Smooth muscle cell of the brain vasculature (primary cell): Measurements from ENCODE around the gene SPTLC3.
A peak's percentile ranks its signal among the peaks of the same experiment; 100 is the strongest.

Experiments used
- DNase-seq: peaks from one replicate; pipeline ENCODE4 v3.0.0-alpha.2; 2012; ENCODE audit warnings: low read depth, low spot score

Gene SPTLC3

DNA sequence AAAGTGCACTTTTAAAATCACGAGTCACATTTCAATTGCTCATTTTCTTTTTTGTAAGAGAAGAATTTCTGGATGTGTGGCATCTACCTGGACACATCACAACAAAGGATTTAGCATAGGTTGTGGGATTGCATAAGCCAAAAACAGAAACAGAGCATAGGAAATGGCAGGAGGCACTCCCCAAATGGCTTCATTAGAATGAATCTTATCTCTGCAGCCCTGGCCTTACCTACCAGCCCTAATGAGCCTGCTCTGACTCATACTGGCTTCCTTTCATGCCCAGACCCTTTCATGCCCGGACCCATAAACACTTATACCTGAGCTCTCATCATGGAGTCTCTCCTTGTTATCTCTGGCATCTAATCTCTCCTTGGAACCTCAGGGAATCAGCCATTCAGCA, 23.9 kb upstream of the SPTLC3 start:
- DNase-seq: no peak

DNA sequence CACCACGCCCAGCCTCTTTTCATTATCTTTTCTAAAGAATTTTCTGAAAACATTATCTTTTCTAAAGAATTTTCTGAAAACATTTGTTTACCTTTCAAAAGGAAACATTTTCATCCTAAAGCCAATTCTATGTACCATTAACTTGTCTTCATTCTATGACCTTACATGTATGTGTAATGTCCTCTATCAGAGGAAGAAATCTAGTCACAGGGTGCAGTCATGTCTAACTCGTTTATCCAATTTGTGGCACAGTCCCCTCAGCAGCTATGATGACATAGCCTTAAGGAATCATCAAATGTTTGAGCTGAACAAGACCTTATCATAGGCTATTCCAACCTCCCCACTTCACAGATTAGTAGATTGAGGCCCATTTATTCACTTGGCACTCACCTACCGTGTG, 21.5 kb upstream of the SPTLC3 start:
- no peak for DNase-seq

DNA sequence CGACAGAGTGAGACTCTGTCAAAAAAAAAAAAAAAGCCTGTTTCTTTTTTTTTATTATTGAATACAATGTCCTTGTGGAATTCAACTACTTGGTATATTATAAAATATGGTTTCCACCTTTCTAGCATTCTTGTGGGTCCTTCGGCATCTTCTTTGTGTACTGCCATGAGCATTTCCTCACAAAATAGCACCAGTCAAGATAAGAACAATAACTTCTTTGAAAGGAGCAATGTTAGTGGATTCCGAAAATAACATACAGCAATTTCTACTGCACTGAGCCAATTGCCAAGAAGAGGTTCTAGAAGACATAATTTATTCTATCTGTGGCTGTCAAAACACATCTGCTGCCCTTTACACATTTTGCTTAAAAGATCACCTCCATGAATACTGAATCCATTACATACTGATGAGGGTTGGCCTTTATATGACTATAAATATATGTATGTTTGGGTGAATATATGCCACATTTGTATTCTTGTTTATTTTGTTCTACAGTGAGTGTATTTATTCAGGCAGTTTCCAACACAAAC, 19.1 kb upstream of the SPTLC3 start:
- no peak for DNase-seq

DNA sequence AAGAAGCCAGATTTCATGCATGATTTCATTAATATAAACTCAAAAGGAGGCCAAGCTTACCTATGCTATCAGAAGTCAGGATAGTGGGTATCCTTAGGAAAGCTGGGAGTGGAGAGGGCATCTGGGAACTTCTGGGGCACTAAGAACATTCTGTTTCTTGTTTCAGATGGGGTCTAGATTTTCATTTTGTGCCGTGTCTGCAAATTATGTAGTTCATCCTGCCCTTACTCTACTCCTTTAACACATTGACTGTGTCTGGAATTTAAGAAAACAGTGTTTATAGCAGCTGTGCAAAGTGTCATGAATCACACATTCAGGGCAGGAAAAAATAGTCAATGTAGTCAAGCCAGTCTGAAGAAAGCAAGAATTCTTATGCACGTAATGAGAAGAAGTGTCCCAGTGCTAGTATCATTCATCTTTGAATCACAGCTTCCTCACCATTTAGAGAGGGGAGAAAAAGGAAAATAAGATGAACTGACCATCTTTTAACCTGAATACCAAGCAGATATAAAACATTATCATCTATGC, 11.6 kb upstream of the SPTLC3 start:
- DNase-seq: no peak

DNA sequence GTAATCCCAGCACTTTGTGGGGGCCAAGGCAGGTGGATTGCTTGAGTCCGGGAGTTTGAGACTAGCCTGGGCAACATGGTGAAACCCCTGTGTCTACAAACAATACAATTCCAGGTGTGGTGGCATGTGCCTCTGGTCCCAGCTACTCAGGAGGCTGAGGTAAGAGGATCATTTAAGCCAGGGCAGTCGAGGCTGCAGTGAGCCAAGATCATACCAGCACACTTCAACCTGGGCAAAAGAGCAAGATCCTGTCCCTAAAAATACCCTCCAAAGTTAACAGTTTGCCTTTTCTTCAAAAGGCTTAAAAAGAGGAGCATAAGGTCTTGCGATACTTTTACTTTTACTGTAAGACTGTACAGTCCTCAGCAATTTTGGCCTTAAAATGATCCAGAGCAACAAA, 10.7 kb upstream of the SPTLC3 start:
- DNase-seq: no peak

DNA sequence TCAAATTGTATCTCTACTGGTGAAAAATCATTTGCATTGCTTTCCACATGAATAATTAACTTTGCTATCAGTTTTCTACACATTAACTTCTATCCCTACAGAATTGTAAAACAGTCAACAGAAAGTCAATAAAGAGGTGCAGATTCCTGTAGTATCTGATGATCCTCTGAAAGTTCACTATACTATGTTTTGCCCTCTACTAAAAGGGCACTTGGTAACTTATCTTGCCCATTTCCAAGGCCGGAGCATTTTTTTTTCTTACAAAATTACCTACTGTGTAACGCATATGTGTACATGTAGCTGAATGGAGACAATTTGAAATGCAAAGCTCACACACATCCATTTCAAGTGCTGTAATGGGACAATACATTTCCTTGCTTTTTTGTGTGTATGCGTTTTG, 9.6 kb upstream of the SPTLC3 start:
- no peak for DNase-seq

DNA sequence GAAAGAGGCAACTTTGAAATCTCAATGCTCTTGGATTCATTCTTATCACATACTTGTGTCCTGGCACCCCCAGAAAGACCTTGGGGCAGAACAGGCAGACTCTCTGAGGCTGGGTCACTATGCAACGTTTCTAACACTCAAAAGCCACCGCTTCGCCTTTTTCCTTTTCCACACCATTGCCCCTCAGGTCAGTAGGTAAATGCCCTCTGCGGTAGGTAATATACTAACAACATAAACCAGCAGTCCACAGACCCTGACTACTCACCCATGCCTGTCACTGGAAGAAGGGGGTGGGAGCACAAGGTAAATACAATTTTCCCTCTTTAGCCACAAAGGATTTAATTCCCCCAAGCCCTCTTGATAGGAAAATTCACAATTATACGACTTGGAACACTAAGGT, 6.5 kb upstream of the SPTLC3 start:
- no peak for DNase-seq

DNA sequence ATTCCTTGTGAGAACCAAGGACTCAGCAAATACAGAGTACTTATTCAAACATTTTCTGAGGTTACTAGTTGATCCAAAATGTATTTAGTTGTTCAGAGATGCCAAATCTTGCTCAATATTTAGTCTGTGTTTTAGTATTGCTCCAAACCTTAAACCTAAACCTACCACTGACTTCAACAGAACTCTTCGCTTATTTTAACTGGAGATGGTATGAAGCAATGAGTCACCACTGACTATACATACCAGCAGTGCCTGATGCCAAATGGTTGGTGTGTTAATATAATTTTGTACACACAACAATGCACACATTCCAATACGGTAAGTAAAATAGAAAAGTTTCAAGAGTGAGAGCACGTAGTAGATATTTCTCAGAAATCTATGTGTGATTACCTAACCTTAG, 1.9 kb upstream of the SPTLC3 start:
- no peak for DNase-seq

DNA sequence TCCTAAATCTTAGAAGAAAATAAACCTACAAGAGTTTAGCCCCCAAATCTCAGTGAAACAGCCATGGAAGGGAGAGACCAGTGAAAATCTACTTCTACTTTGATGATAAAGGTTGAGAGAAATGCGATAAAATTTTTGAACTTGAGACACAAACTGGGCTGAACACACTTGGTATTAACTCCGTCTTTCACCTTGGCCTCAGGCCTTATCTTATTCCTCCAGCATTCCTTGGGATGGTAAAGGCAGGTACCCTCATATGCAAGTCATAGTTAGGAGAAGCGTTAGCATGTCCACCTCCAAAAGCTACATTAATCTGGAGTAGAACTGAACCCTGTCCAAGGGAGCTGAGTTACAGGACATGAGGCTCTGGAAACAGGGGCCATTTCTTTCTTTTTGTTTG, 1.2 kb upstream of the SPTLC3 start:
- no peak for DNase-seq

DNA sequence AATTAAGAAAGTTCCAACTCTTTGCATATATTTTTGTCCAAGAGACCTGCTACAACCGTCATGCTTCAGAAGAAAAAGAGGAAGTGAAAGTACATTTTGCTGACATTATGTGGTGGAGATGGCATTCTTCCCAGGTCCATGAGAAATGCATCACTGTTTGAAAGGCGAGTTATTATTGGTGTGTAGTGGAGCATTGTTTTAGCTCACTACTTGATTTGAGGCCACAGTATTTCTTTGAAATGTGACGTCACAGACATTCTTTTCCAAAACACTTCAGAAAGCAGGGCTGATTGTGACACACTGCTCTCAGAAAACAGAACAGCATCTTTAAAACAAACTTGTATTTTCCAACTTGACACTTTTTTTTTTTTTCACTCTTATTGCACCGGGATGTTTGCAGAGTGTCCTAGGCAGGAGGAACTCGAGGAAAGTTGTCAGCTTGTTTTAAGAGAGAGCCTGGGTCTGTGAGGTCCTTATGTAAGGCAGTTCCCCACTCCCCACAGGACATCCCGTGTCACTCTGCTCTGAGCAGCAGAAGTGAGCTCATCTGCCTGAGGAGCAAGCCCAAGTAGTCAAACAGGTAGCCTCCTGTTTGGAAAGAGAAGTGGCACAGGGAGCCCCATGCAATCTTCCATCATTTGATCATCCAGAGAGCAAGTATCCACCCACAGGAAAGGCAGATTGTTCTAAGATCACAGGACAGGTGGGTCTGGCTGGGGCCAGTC, 1.1 kb downstream of the SPTLC3 start:
- DNase-seq: peak; percentile 57

DNA sequence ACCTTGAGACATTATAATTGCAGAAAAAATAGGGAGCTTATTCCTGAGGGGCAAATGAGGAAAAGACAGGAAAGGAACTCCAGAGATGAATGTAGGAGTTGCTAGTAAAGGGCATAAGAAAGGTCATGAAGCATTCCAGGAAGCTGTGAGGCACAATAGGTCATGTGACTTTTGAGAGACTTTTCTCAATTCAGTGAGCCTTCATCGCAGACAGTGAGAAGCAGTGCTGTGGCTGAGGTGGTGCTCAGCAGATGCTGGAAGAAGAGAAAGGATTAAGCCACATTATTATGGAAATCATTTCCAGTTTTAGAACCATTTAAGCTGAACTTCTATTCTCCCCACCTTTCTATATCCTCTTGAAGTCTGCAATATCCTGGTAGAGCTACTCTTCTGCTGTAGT, 4.1 kb downstream of the SPTLC3 start:
- DNase-seq: no peak

DNA sequence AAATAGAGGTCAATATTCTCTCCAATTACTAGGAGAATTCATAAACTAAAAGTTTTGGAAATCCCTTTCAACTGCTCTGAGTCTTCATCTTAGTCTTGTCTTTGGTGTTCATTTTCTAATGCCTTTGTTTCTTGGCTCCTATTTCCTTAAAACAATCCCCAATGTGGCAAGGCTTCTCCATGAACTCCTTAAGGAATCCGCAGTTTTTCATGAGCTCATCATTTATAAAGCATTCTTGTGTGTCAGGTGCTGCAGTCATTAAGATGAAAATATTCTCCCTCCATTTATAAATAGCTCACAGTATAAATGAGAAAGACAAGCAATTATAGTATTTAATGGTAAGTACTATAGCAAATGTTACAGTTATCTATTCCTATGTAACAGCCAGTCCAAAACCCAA, 4.6 kb downstream of the SPTLC3 start:
- DNase-seq: no peak

DNA sequence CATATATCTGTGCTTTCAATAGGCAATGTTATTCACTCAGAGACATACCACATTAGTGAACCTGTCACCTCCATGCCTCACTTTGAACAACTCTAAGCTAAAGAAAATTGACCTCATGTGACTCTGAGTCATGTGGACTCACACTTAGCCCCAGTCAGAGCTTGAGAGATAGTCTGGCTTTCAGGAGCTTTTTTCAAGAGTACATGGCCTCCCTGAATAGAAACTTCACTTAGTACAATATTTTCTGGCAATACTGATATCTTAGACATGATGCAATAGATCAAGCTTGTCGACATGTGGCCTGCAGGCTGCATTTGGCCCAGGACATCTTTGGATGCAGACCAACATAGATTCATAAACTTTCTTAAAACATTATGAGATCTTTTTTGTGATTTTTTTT, 8.5 kb downstream of the SPTLC3 start:
- no peak for DNase-seq

DNA sequence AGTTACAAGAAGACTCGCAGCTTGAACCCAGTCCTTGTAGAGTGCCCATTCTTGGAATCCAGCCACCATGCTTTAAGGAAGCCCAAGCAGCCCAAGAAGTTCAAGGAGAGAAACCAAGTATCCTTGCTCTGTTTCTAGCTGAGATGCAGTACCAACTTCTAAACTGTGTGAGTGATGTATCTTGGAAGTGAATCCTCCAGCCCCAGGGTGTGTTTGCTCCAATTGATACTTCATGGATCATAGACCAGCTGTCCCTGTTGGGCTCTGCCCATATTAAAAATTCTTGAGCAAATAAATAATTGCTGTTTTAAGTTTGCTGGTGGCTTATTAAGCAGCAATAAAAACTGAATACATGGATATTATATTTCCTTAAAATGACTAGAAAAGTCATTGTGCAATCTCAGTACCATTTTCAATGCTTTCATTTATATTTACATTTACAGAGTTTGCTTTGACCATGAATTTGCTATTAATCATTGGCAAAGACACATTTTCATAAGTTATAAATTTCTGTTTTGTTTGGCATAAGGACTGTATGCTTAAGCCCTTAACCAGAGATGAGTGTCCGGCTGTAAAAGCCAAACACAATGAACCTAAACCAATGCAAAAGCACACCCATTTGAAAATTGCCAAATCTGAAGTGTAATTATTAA, 9.2 kb downstream of the SPTLC3 start:
- DNase-seq: no peak

DNA sequence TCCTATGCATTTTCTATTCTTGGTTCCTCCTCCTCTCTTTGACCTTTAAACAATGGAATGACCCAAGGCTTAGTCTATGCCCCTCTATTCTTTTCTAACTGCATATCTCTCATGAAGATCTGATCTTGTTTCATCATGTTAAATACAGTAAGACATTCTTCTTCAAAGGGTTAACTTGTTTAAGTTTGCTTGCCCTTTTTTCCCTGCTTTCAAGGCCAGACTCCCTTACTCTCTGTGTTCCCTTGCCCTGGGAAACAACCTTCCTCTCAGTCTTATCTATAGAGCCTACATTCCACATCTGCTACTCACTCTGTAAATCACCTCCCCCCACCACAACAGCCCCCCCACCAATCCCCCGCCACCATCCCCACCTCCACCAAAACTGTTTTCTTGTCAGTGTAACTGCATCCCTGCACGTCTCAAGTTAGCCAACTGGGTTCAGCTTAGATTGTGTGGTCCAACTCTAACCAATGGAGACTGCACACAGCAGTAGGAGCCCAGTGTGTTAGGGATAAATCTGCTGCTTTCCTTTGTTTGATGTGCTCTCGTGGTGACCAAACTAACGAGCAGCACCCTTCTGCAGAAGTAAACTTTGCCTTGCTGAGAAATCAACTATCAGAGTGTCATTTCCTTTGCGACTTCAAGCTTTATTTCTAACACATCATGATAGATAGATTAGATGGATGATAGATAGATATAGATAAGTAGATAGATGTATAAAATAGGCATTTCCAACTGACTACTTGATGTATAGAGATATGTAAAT, 12.6 kb downstream of the SPTLC3 start:
- DNase-seq: no peak

DNA sequence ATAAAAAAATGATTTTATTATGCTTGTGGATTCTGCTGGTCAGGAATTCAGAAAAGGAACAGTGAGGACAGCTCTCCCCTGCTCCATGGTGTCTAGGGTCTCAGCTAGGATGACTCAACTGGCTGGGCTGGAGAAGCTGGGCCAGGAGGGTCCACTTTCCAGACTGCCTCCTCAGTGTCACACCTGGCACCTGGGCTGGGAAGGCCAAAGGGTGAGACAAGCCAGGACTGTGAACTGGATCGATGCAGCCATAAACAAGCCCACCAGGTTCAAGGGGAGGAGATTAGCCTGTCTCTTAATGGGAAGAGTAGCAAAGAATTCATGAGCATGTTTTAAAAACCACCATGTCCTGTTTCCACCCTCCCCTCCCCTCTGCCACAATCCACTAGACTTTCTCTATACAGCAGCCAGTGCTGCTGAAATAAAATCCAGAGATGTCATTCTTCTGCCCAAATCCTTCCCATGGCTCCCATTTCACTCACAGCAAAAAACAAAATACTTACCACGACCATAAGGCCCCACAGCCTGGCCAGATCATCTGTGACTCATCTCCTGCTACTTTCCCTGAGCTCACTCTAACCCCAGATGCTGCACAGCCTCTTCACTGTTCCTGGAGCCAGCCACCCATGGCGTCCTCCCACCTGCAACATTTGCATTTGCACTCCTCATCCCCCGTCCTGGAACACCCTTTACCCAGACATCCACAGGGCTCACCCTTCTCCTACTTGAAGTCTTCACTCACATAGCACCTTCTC, 13.8 kb downstream of the SPTLC3 start:
- DNase-seq: no peak

DNA sequence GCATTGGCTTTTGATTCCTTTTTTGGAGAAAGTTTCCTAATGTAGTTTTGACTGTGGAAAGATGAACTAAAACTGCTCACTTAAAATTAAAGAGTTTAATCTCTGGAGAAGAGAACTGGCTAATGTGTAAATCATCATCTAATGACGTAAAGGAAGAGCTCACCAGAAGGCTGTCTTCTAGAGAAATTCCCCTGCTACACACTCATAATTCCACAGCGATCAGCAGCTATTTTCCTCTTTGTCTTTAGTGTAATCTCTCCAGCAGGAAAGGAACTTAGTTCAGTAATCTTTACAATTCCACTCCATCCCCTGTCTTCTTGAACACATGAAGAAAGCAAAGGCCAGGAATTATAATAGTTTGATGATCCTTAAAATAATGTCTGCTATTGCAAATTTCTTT, 15.8 kb downstream of the SPTLC3 start:
- no peak for DNase-seq

DNA sequence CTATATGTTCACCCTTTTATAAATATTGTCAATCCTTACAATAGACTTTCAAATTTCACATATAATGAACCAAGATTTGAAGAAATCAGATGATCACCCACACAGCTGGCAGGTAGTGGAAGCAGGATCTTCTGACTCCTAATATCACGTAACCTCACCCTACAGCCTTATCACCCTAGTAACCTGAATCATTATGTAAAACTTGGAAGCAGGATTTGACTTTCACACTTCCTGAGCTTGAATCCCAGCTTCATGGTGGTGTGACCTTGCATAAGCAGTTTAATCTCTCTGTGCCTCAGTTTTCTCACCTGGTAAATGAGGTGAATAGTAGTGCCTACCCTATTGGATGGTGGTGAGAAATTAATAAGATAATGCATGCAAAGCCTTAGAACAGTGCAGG, 16.4 kb downstream of the SPTLC3 start:
- DNase-seq: no peak

DNA sequence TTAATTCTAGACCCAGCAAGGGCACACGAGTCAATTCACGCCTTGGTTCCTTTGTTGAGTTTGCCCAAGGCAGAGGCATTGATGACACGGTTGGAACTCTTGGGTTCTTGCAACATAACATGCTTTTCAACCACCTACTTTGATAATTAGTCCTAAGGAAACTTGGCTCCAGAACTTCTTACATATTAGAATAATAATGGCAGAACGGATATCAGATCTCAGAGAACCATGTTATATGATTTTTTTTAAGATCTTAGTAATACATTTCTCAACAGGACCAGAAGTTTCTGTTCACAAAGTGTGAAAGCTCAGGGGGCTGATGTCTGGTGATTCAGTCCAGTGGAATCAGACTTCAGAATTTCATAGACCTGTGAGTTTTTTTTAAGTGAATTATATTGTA, 19.2 kb downstream of the SPTLC3 start:
- DNase-seq: no peak

DNA sequence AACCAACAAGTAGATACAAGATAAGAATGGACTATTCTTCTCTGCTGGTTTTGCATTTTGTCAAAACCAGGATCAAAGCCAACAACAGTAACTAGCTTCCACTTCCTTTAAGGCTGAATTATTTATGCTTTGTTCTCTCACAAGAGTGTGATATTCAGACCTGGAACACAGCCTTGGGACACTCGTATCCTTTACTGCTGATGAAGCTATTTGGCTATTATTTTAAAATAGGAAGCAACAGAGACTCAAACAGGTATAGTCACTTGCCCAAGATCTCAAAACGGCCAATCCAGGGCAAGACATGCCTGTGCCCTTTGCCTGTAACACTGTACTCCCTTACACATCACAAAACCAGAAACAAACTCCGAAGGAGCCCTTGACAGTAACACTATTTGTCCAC, 19.9 kb downstream of the SPTLC3 start:
- no peak for DNase-seq

DNA sequence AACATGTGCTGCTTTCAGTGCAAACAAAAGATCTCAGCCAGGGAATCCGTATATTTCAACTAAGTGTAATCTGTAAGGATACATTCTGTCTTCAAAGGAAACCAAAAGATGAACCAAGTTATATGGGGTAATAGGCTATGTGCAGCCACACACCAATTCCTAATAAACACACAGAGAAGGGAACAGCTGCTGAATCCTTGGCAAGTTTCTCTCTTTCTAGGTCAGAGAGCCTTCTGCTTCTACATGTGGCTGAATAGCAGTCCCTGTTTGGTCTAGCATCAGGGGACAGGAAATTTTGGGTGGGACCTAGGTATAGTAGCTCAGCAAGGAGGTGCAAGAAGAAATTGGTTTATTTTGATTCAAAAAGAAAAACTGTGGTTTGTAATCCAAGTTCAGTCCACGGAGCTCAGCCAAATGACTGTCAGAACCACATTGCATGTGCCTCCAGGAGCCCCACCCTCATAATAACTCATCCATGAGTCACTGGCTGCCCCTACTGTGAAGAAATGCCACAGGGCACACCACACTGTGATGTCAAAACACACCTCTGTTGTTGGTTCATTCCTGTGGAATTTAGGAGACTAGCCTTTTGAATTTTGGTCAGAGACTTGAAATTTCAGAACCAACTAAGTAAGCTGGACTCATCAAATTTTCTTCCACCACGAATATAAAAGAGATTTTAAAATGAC, 21.1 kb downstream of the SPTLC3 start:
- DNase-seq: peak; percentile 91
